C4-2B (cell line): Measurements from ENCODE around the gene ZNF22.

Source experiments
- ZFX ChIP-seq: fragments of 450-650 bp; IDR thresholded peaks from 2 replicates; pipeline ENCODE4 v1.6.1; 2017
- TF ChIP-seq, protein P1 (sequence below): fragments of 450-650 bp; conservative IDR thresholded peaks from 2 replicates; pipeline ENCODE4 v1.5.1; 2017; ENCODE audit warnings: mild to moderate bottlenecking

- TF ChIP-seq, protein P1, sequence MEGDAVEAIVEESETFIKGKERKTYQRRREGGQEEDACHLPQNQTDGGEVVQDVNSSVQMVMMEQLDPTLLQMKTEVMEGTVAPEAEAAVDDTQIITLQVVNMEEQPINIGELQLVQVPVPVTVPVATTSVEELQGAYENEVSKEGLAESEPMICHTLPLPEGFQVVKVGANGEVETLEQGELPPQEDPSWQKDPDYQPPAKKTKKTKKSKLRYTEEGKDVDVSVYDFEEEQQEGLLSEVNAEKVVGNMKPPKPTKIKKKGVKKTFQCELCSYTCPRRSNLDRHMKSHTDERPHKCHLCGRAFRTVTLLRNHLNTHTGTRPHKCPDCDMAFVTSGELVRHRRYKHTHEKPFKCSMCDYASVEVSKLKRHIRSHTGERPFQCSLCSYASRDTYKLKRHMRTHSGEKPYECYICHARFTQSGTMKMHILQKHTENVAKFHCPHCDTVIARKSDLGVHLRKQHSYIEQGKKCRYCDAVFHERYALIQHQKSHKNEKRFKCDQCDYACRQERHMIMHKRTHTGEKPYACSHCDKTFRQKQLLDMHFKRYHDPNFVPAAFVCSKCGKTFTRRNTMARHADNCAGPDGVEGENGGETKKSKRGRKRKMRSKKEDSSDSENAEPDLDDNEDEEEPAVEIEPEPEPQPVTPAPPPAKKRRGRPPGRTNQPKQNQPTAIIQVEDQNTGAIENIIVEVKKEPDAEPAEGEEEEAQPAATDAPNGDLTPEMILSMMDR = no peak
- TF ChIP-seq ZFX = no peak
These were observed 52.0 kb downstream of the ZNF22 start for GRCh38 chr10:45052700-45053099.
